ENCODE data around the gene FAM120AOS. TPM values are rescaled to one million over a fixed set of nuclear protein-coding genes. Genes with fewer than 3 reads are reported as not detected.

Gene FAM120AOS
- total and polyA plus RNA-seq, 12 donors, result 21.1 to 39.9 (median 31.5) TPM

DNA sequence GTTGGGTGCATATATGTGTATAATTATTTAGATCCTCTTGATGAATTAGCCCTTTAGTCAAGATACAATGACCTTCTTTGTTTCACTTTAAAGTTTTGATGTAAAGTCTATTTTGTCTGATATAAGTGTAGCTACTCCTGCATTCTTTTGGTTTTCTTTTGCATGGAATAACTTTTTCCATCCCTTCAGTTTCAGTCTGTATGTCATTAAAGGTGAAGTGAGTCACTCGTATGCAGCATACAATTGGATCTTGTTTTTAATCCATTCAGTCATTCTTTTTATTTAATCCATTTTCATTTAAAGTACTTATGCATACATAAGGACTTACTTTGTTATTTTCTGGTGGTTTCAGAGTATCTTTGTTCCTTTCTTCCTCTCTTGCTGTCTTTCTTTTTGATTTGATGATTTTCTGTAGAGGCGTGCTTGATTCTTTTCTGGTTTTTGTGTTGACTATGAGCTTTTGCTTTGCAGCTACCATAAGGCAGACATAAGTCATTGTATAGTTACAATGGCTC, 38.1 kb downstream of the FAM120AOS start:
- Histone ChIP-seq H3K27ac (no peak overlapping the region), H3K4me3 (no peak overlapping the region), H3K9me3 (peaks cover 0 to 44% (median 17%) of the 10 kb centered on the region in 11 donors), H3K4me1 (no peaks in the 10 kb centered on the region), H3K36me3 (no peaks in the 10 kb centered on the region), H3K27me3 (peaks cover 0 to 8% (median 0%) of the 10 kb centered on the region in 7 donors)
- 86 to 90% methylated on average over 2 of the region's 2 CpGs for WGBS, 2 donors
- no peak for DNase-seq
- TF ChIP-seq, protein P1, sequence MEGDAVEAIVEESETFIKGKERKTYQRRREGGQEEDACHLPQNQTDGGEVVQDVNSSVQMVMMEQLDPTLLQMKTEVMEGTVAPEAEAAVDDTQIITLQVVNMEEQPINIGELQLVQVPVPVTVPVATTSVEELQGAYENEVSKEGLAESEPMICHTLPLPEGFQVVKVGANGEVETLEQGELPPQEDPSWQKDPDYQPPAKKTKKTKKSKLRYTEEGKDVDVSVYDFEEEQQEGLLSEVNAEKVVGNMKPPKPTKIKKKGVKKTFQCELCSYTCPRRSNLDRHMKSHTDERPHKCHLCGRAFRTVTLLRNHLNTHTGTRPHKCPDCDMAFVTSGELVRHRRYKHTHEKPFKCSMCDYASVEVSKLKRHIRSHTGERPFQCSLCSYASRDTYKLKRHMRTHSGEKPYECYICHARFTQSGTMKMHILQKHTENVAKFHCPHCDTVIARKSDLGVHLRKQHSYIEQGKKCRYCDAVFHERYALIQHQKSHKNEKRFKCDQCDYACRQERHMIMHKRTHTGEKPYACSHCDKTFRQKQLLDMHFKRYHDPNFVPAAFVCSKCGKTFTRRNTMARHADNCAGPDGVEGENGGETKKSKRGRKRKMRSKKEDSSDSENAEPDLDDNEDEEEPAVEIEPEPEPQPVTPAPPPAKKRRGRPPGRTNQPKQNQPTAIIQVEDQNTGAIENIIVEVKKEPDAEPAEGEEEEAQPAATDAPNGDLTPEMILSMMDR (IDR thresholded peaks at IDR 0.05), result no peak
- ATAC-seq, result no peak
- intact Hi-C loops (cut with DNase I), result loop anchor here in 1 of 10 donors (10.0 kb wide), 1 partner anchor 60 kb away; no protein-coding TSS in a partner anchor

GRCh38 chr9:93413530-93413929, 39.9 kb downstream of the FAM120AOS start:
- ATAC-seq (no peak), DNase-seq (no peak)
- H3K9me3 ChIP-seq, result peaks cover 0 to 27% (median 9%) of the 10 kb centered on the region in 11 donors
- intact Hi-C loops (cut with DNase I), result loop anchor here in 1 of 10 donors (10.0 kb wide), 1 partner anchor 59 kb away; no protein-coding TSS in a partner anchor
- no peak overlapping the region for H3K27ac ChIP-seq
- no peaks in the 10 kb centered on the region for H3K36me3 ChIP-seq
- TF ChIP-seq, protein P1 (IDR thresholded peaks at IDR 0.05), result no peak
- H3K27me3 ChIP-seq, result peaks cover 0 to 17% (median 0%) of the 10 kb centered on the region in 7 donors
- H3K4me3 ChIP-seq, result no peak overlapping the region
- H3K4me1 ChIP-seq, result no peaks in the 10 kb centered on the region

GRCh38 chr9:93406371-93406770, 47.0 kb downstream of the FAM120AOS start:
- TF ChIP-seq, protein P1 (IDR thresholded peaks at IDR 0.05), result no peak
- intact Hi-C loops (cut with DNase I), result no loop called here
- H3K4me3 ChIP-seq, result no peak overlapping the region
- DNase-seq, result no peak
- peaks cover 0 to 20% (median 3%) of the 10 kb centered on the region in 7 donors for H3K27me3 ChIP-seq
- no peaks in the 10 kb centered on the region for H3K4me1 ChIP-seq
- no peak for ATAC-seq
- no peaks in the 10 kb centered on the region for H3K9me3 ChIP-seq
- 96% methylated on average over 5 of the region's 5 CpGs for WGBS, 2 donors
- H3K36me3 ChIP-seq, result no peaks in the 10 kb centered on the region
- H3K27ac ChIP-seq, result no peak overlapping the region

GRCh38 chr9:93398471-93398870, 54.9 kb downstream of the FAM120AOS start:
- no peaks in the 10 kb centered on the region for H3K4me1 ChIP-seq
- ATAC-seq (no peak), DNase-seq (no peak)
- WGBS, 2 donors, result 88 to 91% methylated on average over 9 of the region's 9 CpGs
- intact Hi-C loops (cut with DNase I), result no loop called here
- H3K27me3 ChIP-seq, result no peaks in the 10 kb centered on the region
- H3K27ac ChIP-seq, result no peak overlapping the region
- no peaks in the 10 kb centered on the region for H3K36me3 ChIP-seq
- TF ChIP-seq, protein P1 (IDR thresholded peaks at IDR 0.05), result no peak
- H3K4me3 ChIP-seq, result no peak overlapping the region
- no peaks in the 10 kb centered on the region for H3K9me3 ChIP-seq
